CD14-positive monocyte (primary cell): ENCODE data around the gene CSTPP1. TPM values are rescaled to one million over a fixed set of nuclear protein-coding genes. Genes with fewer than 3 reads are reported as not detected.

Experiments used
- DNase-seq, 3 donors: peaks; one replicate each; pipeline ENCODE4 v3.0.0-alpha.2; 2011 to 2022
- H2AFZ ChIP-seq: 2 replicates; pipeline ENCODE4 v1.6.0; 2012; ENCODE audit warnings: mild to moderate bottlenecking, low read depth, low read length, inconsistent platforms; ENCODE audit not compliant: insufficient read depth, poor library complexity, severe bottlenecking
- H3K27ac ChIP-seq, 2 donors: 1 replicate in 1 of 2; 2 replicates in 1 of 2; pipeline ENCODE4 v1.5.1; 2012 to 2013; ENCODE audit warnings: low read length in 2 of 2, control low read depth in 1 of 2, inconsistent platforms in 1 of 2, low read depth in 1 of 2, mild to moderate bottlenecking in 1 of 2
- H3K27me3 ChIP-seq, 2 donors: one replicate each; pipeline versions ENCODE4 v1.6.0 to v1.6.1; 2011 to 2013; ENCODE audit warnings: low read length in 2 of 2; ENCODE audit not compliant: control insufficient read depth in 2 of 2, insufficient read depth in 2 of 2
- H3K36me3 ChIP-seq, 2 donors: replicated peaks in 1 of 2; 1 replicate in 1 of 2; 2 replicates in 1 of 2; pipeline versions ENCODE4 v1.5.1 to v1.6.1; 2012 to 2013; ENCODE audit warnings: low read length in 2 of 2, control low read depth in 1 of 2, inconsistent platforms in 1 of 2, mild to moderate bottlenecking in 1 of 2; ENCODE audit not compliant: insufficient read depth in 2 of 2, control insufficient read depth in 1 of 2
- H3K4me1 ChIP-seq, 2 donors: 1 replicate in 1 of 2; 2 replicates in 1 of 2; pipeline versions ENCODE4 v1.5.1 to v1.6.1; 2012 to 2013; ENCODE audit warnings: low read length in 2 of 2, control low read depth in 1 of 2, inconsistent platforms in 1 of 2, mild to moderate bottlenecking in 1 of 2, moderate library complexity in 1 of 2; ENCODE audit not compliant: insufficient read depth in 2 of 2, control insufficient read depth in 1 of 2
- H3K4me2 ChIP-seq: replicated peaks from 2 replicates; pipeline ENCODE3; 2012; ENCODE audit warnings: low read length, moderate library complexity, mild to moderate bottlenecking; ENCODE audit not compliant: poor library complexity, severe bottlenecking; ENCODE audit errors: extremely low read depth
- H3K4me3 ChIP-seq, 3 experiments: fragments of 200-600 bp in 1 of 3; sonication (generic) in 1 of 3; replicated peaks in 1 of 3; 1 replicate in 2 of 3; 2 replicates in 1 of 3; pipeline ENCODE4 v1.5.1; 2011 to 2013; ENCODE audit warnings: low read length in 3 of 3, mild to moderate bottlenecking in 3 of 3, control low read depth in 2 of 3, low read depth in 2 of 3, inconsistent platforms in 1 of 3, moderate library complexity in 1 of 3
- H3K79me2 ChIP-seq: 2 replicates; pipeline ENCODE4 v1.6.0; 2012; ENCODE audit warnings: mild to moderate bottlenecking, control low read depth, inconsistent platforms, low read length, moderate library complexity; ENCODE audit not compliant: insufficient read depth
- H3K9ac ChIP-seq: 2 replicates; pipeline ENCODE4 v1.6.0; 2017; ENCODE audit warnings: low read length, mild to moderate bottlenecking; ENCODE audit not compliant: insufficient read depth, poor library complexity, severe bottlenecking
- H3K9me3 ChIP-seq, 2 donors: replicated peaks in 1 of 2; 1 replicate in 1 of 2; 2 replicates in 1 of 2; pipeline versions ENCODE4 v1.5.1 to v1.6.1; 2012 to 2013; ENCODE audit warnings: low read length in 2 of 2, control low read depth in 1 of 2; ENCODE audit not compliant: control insufficient read depth in 1 of 2, insufficient read depth in 1 of 2
- H4K20me1 ChIP-seq: 2 replicates; pipeline ENCODE4 v1.6.0; 2012; ENCODE audit warnings: mild to moderate bottlenecking, low read length, control low read depth, moderate library complexity; ENCODE audit not compliant: insufficient read depth
- H3K27ac Mint-ChIP-seq, 7 donors: one replicate each; pipeline ENCODE4 v1.8.0; 2020; ENCODE audit warnings: mild to moderate bottlenecking in 7 of 7, mixed read lengths in 7 of 7, moderate library complexity in 6 of 7, inconsistent platforms in 2 of 7
- H3K27me3 Mint-ChIP-seq, 3 donors: one replicate each; pipeline ENCODE4 v1.8.0; 2021 to 2022; ENCODE audit warnings: low read depth in 3 of 3, mild to moderate bottlenecking in 3 of 3, mixed read lengths in 3 of 3, moderate library complexity in 3 of 3, inconsistent platforms in 1 of 3
- H3K36me3 Mint-ChIP-seq, 2 donors: one replicate each; pipeline ENCODE4 v1.8.0; 2020; ENCODE audit warnings: mixed read lengths in 2 of 2, inconsistent platforms in 1 of 2, mild to moderate bottlenecking in 1 of 2
- H3K4me1 Mint-ChIP-seq: one replicate; pipeline ENCODE4 v1.8.0; 2020; ENCODE audit warnings: mild to moderate bottlenecking, mixed read lengths
- H3K4me3 Mint-ChIP-seq, 2 donors: one replicate each; pipeline ENCODE4 v1.8.0; 2020; ENCODE audit warnings: mild to moderate bottlenecking in 2 of 2, mixed read lengths in 2 of 2, moderate library complexity in 1 of 2
- H3K9me3 Mint-ChIP-seq, 7 donors: one replicate each; pipeline ENCODE4 v1.8.0; 2020 to 2022; ENCODE audit warnings: mixed read lengths in 7 of 7, mild to moderate bottlenecking in 6 of 7, moderate library complexity in 6 of 7, inconsistent platforms in 2 of 7
- CTCF ChIP-seq: fragments of 200-600 bp; IDR thresholded peaks from one replicate; pipeline ENCODE4 v1.8.0; 2022; ENCODE audit warnings: antibody characterized with exemption, mild to moderate bottlenecking
- WGBS: methylation state at CpG from one replicate; pipeline ENCODE4 v1.1.5; 2013; ENCODE audit warnings: missing lambda C conversion rate; ENCODE audit not compliant: insufficient coverage; 5-methylcytosine and 5-hydroxymethylcytosine counted together
- intact Hi-C, 2 donors: fragments of 100-400 bp; cut with micrococcal nuclease; formaldehyde crosslinking; loops; one replicate each; pipeline versions ENCODE4 v1.15.0 to v1.15.1; 2023
- polyA plus RNA-seq, 3 donors: library from polyadenylated mRNA; depleted of rRNA in 1 of 3; unstranded in 2 of 3; stranded (reverse) in 1 of 3; fragments of 300-500 nt in 2 of 3; fragments of >200 nt in 1 of 3; fragmentation: Illumina TruSeq in 2 of 3; gene quantifications; 1 replicate in 2 of 3; 2 replicates in 1 of 3; pipeline ENCODE4 v1.2.3, GENCODE V29; 2012 to 2021

CSTPP1 gene
- polyA plus RNA-seq, 3 donors: 4.5 to 6.5 (median 5.9) TPM

GRCh38 chr11:47121731-47122130, 185.2 kb downstream of the CSTPP1 start:
- H3K36me3 Mint-ChIP-seq: no peaks in the 10 kb centered on the region
- H3K4me1 Mint-ChIP-seq: no peaks in the 10 kb centered on the region
- Histone ChIP-seq H3K27ac (no peak overlapping the region), H3K9me3 (no peaks in the 10 kb centered on the region), H3K4me1 (no peaks in the 10 kb centered on the region), H3K79me2 (no peaks in the 10 kb centered on the region), H3K4me3 (no peak overlapping the region), H2AFZ (no peak overlapping the region), H3K36me3 (no peaks in the 10 kb centered on the region), H4K20me1 (no peaks in the 10 kb centered on the region), H3K4me2 (no peak overlapping the region), H3K9ac (no peak overlapping the region), H3K27me3 (no peaks in the 10 kb centered on the region)
- WGBS: no CpG with 5 or more reads among the region's 2 CpGs
- H3K27me3 Mint-ChIP-seq: no peaks in the 10 kb centered on the region
- no peak for DNase-seq
- no peak overlapping the region for H3K27ac Mint-ChIP-seq
- intact Hi-C loops: no loop called here
- TF ChIP-seq CTCF: no peak
- H3K9me3 Mint-ChIP-seq: no peaks in the 10 kb centered on the region
- no peak overlapping the region for H3K4me3 Mint-ChIP-seq

- no peak for DNase-seq
- Histone ChIP-seq H2AFZ (no peak overlapping the region), H3K9me3 (no peaks in the 10 kb centered on the region), H3K9ac (no peak overlapping the region), H4K20me1 (no peaks in the 10 kb centered on the region), H3K79me2 (no peaks in the 10 kb centered on the region), H3K4me1 (no peaks in the 10 kb centered on the region), H3K27ac (no peak overlapping the region), H3K36me3 (no peaks in the 10 kb centered on the region), H3K27me3 (no peaks in the 10 kb centered on the region), H3K4me2 (no peak overlapping the region), H3K4me3 (no peak overlapping the region)
- WGBS: no CpG with 5 or more reads among the region's 2 CpGs
- Mint-ChIP-seq H3K27ac (no peak overlapping the region), H3K4me1 (no peaks in the 10 kb centered on the region), H3K9me3 (no peaks in the 10 kb centered on the region), H3K4me3 (no peak overlapping the region), H3K27me3 (no peaks in the 10 kb centered on the region), H3K36me3 (no peaks in the 10 kb centered on the region)
- intact Hi-C loops: no loop called here
- TF ChIP-seq CTCF: no peak
These were observed 186.5 kb downstream of the CSTPP1 start for GRCh38 chr11:47123094-47123493.
